Uterus (tissue), 4 donors: Measurements from ENCODE around the gene COL9A3. TPM values are rescaled to one million over a fixed set of nuclear protein-coding genes. Genes with fewer than 3 reads are reported as not detected.
"Not testable (repeated sequence)": the region's sequence is repeated elsewhere in the genome, so short reads cannot be mapped to it uniquely, and the experiment has no call there.

Source experiments
- DNase-seq, 2 donors: peaks; one replicate each; pipeline ENCODE4 v3.0.0-alpha.2; 2019 to 2020
- H3K27ac ChIP-seq, 2 donors: fragments of 200-600 bp; sonication (generic); 1 replicate in 1 of 2; 2 replicates in 1 of 2; pipeline ENCODE4 v1.5.1; 2016 to 2018
- H3K27me3 ChIP-seq, 2 donors: fragments of 200-600 bp; sonication (generic); one replicate each; pipeline ENCODE4 v1.5.1; 2018 to 2019; ENCODE audit warnings: control low read depth in 1 of 2
- H3K36me3 ChIP-seq, 2 donors: fragments of 200-600 bp; sonication (generic); one replicate each; pipeline ENCODE4 v1.5.1; 2019; ENCODE audit warnings: control low read depth in 1 of 2
- H3K4me1 ChIP-seq, 2 donors: fragments of 200-600 bp; sonication (generic); one replicate each; pipeline ENCODE4 v1.5.1; 2018 to 2019; ENCODE audit warnings: control low read depth in 1 of 2
- H3K4me3 ChIP-seq, 2 donors: fragments of 200-600 bp; sonication (generic); 1 replicate in 1 of 2; 2 replicates in 1 of 2; pipeline ENCODE4 v1.5.1; 2018 to 2019; ENCODE audit warnings: mild to moderate bottlenecking in 1 of 2
- H3K9me3 ChIP-seq, 2 donors: fragments of 200-600 bp; sonication (generic); one replicate each; pipeline ENCODE4 v1.5.1; 2019; ENCODE audit warnings: control low read depth in 1 of 2
- CTCF ChIP-seq, 4 experiments: fragments of 200-600 bp in 2 of 4; fragments of 450-650 bp in 2 of 4; sonication (generic) in 2 of 4; IDR thresholded peaks; one replicate each; pipeline ENCODE4 v1.5.1; 2016 to 2019; ENCODE audit warnings: antibody characterized with exemption in 4 of 4, mild to moderate bottlenecking in 2 of 4, moderate library complexity in 1 of 4
- POLR2A ChIP-seq, 2 donors: fragments of 450-650 bp; IDR thresholded peaks; one replicate each; pipeline ENCODE4 v1.6.1; 2016; ENCODE audit warnings: antibody characterized with exemption in 2 of 2, mild to moderate bottlenecking in 1 of 2, moderate library complexity in 1 of 2
- intact Hi-C: fragments of 100-400 bp; cut with DNase I; formaldehyde crosslinking; loops from one replicate; pipeline ENCODE4 v1.15.1; 2023; ENCODE audit warnings: low total_unique reads
- total RNA-seq, 4 donors: library from RNA; depleted of rRNA in 3 of 4; stranded (reverse); fragments of >200 nt in 3 of 4; gene quantifications; one replicate each; pipeline versions ENCODE4 v1.1.0 to v1.2.4, GENCODE V29; 2014 to 2023
- donor health status: DM: yes; HTN: yes; CAD: no.

The COL9A3 gene
- total RNA-seq, 4 donors from 2014 or later = 0.59 to 75.4 (median 16.3) TPM

- Histone ChIP-seq H3K4me3 (no peak overlapping the region), H3K36me3 (no peaks in the 10 kb centered on the region), H3K27ac (no peak overlapping the region), H3K27me3 (no peaks in the 10 kb centered on the region), H3K9me3 (no peaks in the 10 kb centered on the region), H3K4me1 (no peaks in the 10 kb centered on the region)
- no peak for DNase-seq
- TF ChIP-seq CTCF (IDR thresholded peaks at IDR 0.05) (no peak), POLR2A (IDR thresholded peaks at IDR 0.05) (no peak)
- intact Hi-C loops = no loop called here
These were observed 33.6 kb downstream of the COL9A3 start for GRCh38 chr20:62850333-62850974.

GRCh38 chr20:62852196-62852595, 35.3 kb downstream of the COL9A3 start:
- DNase-seq = no peak

GRCh38 chr20:62852841-62853240, 36.0 kb downstream of the COL9A3 start:
- TF ChIP-seq POLR2A (IDR thresholded peaks at IDR 0.05) = no peak
- no peak for TF ChIP-seq CTCF (IDR thresholded peaks at IDR 0.05)
- Histone ChIP-seq H3K9me3 (no peaks in the 10 kb centered on the region), H3K4me3 (no peak overlapping the region), H3K36me3 (no peaks in the 10 kb centered on the region), H3K4me1 (no peaks in the 10 kb centered on the region), H3K27ac (no peak overlapping the region), H3K27me3 (no peaks in the 10 kb centered on the region)
- intact Hi-C loops = no loop called here
- DNase-seq = no peak

More at GRCh38 chr20:62852196-62852595, 35.3 kb downstream of the COL9A3 start:
- Histone ChIP-seq H3K27ac (no peak overlapping the region), H3K4me1 (no peaks in the 10 kb centered on the region), H3K27me3 (no peaks in the 10 kb centered on the region), H3K36me3 (no peaks in the 10 kb centered on the region), H3K9me3 (no peaks in the 10 kb centered on the region), H3K4me3 (no peak overlapping the region)
- intact Hi-C loops = no loop called here
- TF ChIP-seq POLR2A (IDR thresholded peaks at IDR 0.05) (no peak), CTCF (IDR thresholded peaks at IDR 0.05) (no peak)

GRCh38 chr20:62853304-62853703, 36.5 kb downstream of the COL9A3 start:
- DNase-seq, H3K9me3 ChIP-seq, H3K4me1 ChIP-seq, H3K36me3 ChIP-seq, intact Hi-C loops, H3K4me3 ChIP-seq, H3K27ac ChIP-seq, H3K27me3 ChIP-seq: not testable (repeated sequence)

GRCh38 chr20:62854121-62854520, 37.3 kb downstream of the COL9A3 start:
- H3K27me3 ChIP-seq = no peaks in the 10 kb centered on the region
- H3K4me1 ChIP-seq = no peaks in the 10 kb centered on the region
- no peak overlapping the region for H3K4me3 ChIP-seq
- H3K9me3 ChIP-seq = no peaks in the 10 kb centered on the region
- no peak overlapping the region for H3K27ac ChIP-seq
- no peaks in the 10 kb centered on the region for H3K36me3 ChIP-seq
- TF ChIP-seq CTCF (IDR thresholded peaks at IDR 0.05) (no peak), POLR2A (IDR thresholded peaks at IDR 0.05) (no peak)
- no peak for DNase-seq
- intact Hi-C loops = no loop called here

- H3K4me3 ChIP-seq = no peak overlapping the region
- no peaks in the 10 kb centered on the region for H3K36me3 ChIP-seq
- no peak for DNase-seq
- H3K27ac ChIP-seq = no peak overlapping the region
- no peaks in the 10 kb centered on the region for H3K27me3 ChIP-seq
- peaks cover 0 to under 1% of the 10 kb centered on the region in 2 donors for H3K4me1 ChIP-seq
- no peaks in the 10 kb centered on the region for H3K9me3 ChIP-seq
- TF ChIP-seq POLR2A (IDR thresholded peaks at IDR 0.05) = no peak
- TF ChIP-seq CTCF (IDR thresholded peaks at IDR 0.05) = no peak
- intact Hi-C loops = no loop called here
These were observed 38.3 kb downstream of the COL9A3 start for GRCh38 chr20:62855120-62855519.
